ENCODE data around the gene RCOR3. TPM values are rescaled to one million over a fixed set of nuclear protein-coding genes. Genes with fewer than 3 reads are reported as not detected.

Gene RCOR3
- total RNA-seq, 1 experiment from 2014 or later: 12.7 TPM

DNA sequence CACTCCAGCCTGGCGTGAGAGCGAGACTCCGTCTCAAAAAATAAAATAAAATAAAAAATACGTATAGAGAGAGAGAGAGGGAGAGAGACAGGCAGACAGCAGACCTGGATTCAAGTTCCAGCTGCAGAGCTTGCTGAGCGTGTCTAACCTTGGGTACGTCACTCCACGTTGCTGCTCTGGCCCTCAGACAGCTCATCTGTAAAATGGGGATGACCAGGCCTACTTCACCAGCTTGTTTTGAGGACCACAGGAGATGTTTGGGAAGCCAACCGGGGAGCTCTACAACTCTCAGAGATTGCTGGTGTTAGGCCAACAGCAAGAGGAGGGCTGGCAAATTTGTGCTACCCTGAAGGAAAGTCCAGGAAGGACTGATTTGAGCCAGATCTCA is 67.0 kb downstream of the RCOR3 start:
- no peaks in the 10 kb centered on the region for H4K20me1 ChIP-seq (ENCODE audit: low read length)
- intact Hi-C loops (cut with micrococcal nuclease): loop anchor here (2.0 kb wide), 1 partner anchor 57 kb away; no protein-coding TSS in a partner anchor
- H3K9me2 ChIP-seq (replicated peaks; ENCODE audit: low read length): no peaks in the 10 kb centered on the region
- peak overlapping the region; percentile 71 for H3K4me3 ChIP-seq (ENCODE audit: low read length)
- peak overlapping the region; percentile 7; the same call in 1 of the 2 replicates for H3K9ac ChIP-seq (ENCODE audit: low read length)
- ChIA-PET CTCF (interaction anchor here (0.6 kb wide), 1 partner anchor 18 kb away, joined by 15 read pairs; no protein-coding TSS in a partner anchor), POLR2A (ENCODE audit: unreplicated experiment) (no interaction called here)
- no peaks in the 10 kb centered on the region for H3F3A ChIP-seq (ENCODE audit: low read length, unreplicated experiment)
- no peaks in the 10 kb centered on the region for H3K27me3 ChIP-seq (ENCODE audit: low read length)
- no peaks in the 10 kb centered on the region for H3K36me3 ChIP-seq (ENCODE audit: low read depth, low read length)
- peak overlapping the region; percentile 93 for H2AFZ ChIP-seq (ENCODE audit: low read length)
- TF ChIP-seq EZH2 (IDR thresholded peaks at IDR 0.05; ENCODE audit: low read length, unreplicated experiment) (no peak), EZH2phosphoT487 (IDR thresholded peaks at IDR 0.05; ENCODE audit: borderline replicate concordance, low read length) (no peak)
- TF ChIP-seq, protein P1, sequence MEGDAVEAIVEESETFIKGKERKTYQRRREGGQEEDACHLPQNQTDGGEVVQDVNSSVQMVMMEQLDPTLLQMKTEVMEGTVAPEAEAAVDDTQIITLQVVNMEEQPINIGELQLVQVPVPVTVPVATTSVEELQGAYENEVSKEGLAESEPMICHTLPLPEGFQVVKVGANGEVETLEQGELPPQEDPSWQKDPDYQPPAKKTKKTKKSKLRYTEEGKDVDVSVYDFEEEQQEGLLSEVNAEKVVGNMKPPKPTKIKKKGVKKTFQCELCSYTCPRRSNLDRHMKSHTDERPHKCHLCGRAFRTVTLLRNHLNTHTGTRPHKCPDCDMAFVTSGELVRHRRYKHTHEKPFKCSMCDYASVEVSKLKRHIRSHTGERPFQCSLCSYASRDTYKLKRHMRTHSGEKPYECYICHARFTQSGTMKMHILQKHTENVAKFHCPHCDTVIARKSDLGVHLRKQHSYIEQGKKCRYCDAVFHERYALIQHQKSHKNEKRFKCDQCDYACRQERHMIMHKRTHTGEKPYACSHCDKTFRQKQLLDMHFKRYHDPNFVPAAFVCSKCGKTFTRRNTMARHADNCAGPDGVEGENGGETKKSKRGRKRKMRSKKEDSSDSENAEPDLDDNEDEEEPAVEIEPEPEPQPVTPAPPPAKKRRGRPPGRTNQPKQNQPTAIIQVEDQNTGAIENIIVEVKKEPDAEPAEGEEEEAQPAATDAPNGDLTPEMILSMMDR (conservative IDR thresholded peaks at IDR 0.05; ENCODE audit: low read depth, low read length): no peak
- H3K27ac ChIP-seq (ENCODE audit: low read length): no peak overlapping the region
- H3K4me1 ChIP-seq (ENCODE audit: insufficient read depth, low read length): peaks cover 28% of the 10 kb centered on the region
- no TSS peak for BruUV-seq (replicated peaks)
- H3K79me2 ChIP-seq (ENCODE audit: low read length): no peaks in the 10 kb centered on the region
- H3K9me3 ChIP-seq (ENCODE audit: low read length): no peaks in the 10 kb centered on the region
- no peak for ATAC-seq
- H3K4me2 ChIP-seq (ENCODE audit: low read length): peak overlapping the region; percentile 91
- no peak for DNase-seq

DNA sequence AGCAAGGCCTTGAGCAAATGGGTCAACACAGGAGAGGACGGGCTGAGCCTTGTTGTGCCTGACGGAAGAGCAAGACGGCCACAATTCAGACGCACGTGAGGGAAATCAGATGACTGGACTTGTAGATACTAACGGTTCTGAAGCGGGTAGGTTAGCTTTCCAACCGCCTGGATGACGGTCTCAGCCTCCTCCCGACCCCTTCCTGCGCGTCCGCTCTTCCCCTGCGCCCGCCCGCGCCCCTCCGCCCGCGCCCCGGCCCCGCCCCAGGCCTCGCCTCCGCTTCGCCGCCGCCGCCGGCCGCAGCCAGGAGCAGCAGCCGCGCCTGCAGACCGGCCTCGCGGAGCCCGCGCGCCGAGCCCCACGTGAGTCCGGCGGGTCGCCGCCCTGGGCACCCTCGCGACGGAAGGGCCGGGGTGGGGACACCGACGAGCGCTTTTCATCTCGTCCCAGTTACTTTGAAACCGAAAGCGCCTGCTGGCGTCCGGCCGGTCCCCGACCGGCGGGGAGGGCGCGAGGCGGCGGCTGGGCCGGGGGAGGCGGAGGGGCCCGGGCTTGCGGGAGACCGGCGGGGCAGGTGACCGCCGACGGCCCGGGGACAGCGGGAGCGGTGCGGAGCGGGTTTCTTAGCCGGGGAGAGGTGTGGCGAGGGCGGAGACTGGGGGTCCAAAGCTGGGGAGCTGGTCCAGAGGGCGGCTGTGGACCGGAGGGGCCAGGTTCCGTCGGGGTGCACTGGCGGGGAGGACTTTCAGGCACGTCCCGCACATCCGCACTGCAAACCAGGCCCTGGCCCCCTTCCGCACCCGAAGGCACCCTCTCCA is 67.6 kb downstream of the RCOR3 start, which contains the start of gene TRAF5:
Gene TRAF5 (plus strand): TSS at position 306 of the 818 bp plus-strand sequence. CDS start 26,407 bp downstream, outside the sequence.
- Histone ChIP-seq H3F3A (ENCODE audit: low read length, unreplicated experiment) (no peaks in the 10 kb centered on the region), H2AFZ (ENCODE audit: low read length) (peak within 1 kb of the TSS; percentile 93), H3K9me2 (replicated peaks; ENCODE audit: low read length) (no peaks in the 10 kb centered on the region), H3K4me2 (ENCODE audit: low read length) (peak within 1 kb of the TSS; percentile 91), H3K79me2 (ENCODE audit: low read length) (no peaks in the 10 kb centered on the region), H4K20me1 (ENCODE audit: low read length) (no peaks in the 10 kb centered on the region), H3K9ac (ENCODE audit: low read length) (peak within 1 kb of the TSS; percentile 62), H3K4me3 (ENCODE audit: low read length) (peak within 1 kb of the TSS; percentile 71), H3K9me3 (ENCODE audit: low read length) (no peaks in the 10 kb centered on the region), H3K27me3 (ENCODE audit: low read length) (no peaks in the 10 kb centered on the region), H3K27ac (ENCODE audit: low read length) (no peak within 1 kb of the TSS), H3K4me1 (ENCODE audit: insufficient read depth, low read length) (peaks cover 28% of the 10 kb centered on the region), H3K36me3 (ENCODE audit: low read depth, low read length) (no peaks in the 10 kb centered on the region)
- ChIA-PET POLR2A (ENCODE audit: unreplicated experiment) (interaction anchor here (0.9 kb wide), 1 partner anchor 56 kb away, joined by 3 read pairs; no protein-coding TSS in a partner anchor), CTCF (interaction anchor here (0.7 kb wide), 1 partner anchor 298 kb away, joined by 3 read pairs; no protein-coding TSS in a partner anchor)
- BruUV-seq (replicated peaks): no TSS peak
- DNase-seq: peak; percentile 30
- TF ChIP-seq, protein P1 (conservative IDR thresholded peaks at IDR 0.05; ENCODE audit: low read depth, low read length): no peak
- TF ChIP-seq EZH2 (IDR thresholded peaks at IDR 0.05; ENCODE audit: low read length, unreplicated experiment) (no peak), EZH2phosphoT487 (IDR thresholded peaks at IDR 0.05; ENCODE audit: borderline replicate concordance, low read length) (no peak)
- intact Hi-C loops (cut with micrococcal nuclease): loop anchor here (2.0 kb wide), 1 partner anchor 56 kb away; no protein-coding TSS in a partner anchor
- peak; percentile 63 for ATAC-seq

Data from PC-3 (cell line).